ENCODE data around the gene KCNG4. TPM values are rescaled to one million over a fixed set of nuclear protein-coding genes. Genes with fewer than 3 reads are reported as not detected.

Gene KCNG4
- total and polyA plus RNA-seq, 2 of the 8 experiments (the other 6 are each of a cell fraction or from before 2014, with no cell fraction given) = not detected

DNA sequence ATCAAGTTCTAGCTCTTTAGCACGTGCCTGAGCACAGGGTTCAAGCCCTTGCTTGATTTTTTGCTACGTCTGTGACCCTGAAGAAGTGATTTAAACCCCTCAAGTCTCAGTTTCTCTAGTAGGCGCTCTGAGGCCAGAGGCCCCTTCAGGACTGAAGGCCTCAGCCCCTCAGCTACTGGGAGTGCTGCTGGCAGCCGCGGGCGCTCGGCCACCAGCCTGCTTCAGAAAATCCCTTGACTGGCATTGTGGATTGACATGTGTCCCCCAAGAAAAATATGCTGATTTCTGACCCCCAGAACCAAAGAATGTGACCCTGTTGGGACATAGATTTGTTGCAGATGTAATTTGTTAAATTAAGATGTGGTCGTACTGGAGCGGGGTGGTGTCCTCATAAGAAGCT is 34.7 kb upstream of the KCNG4 start:
- H4K8ac ChIP-seq (ENCODE audit: extremely low read depth, insufficient read depth, low read length) = no peak overlapping the region
- 92% methylated on average over 9 of the region's 9 CpGs; no CpG with 5 or more reads in 1 of the 2 experiments for WGBS, 2 experiments (ENCODE audit: extremely low coverage in 1 of 2, insufficient coverage in 1 of 2, insufficient read length in 1 of 2, insufficient replicate concordance in 2 of 2, low coverage in 1 of 2, low lambda C conversion rate in 2 of 2, missing lambda C conversion rate in 1 of 2)
- FAIRE-seq = no peak

More for the DNA sequence above, 34.7 kb upstream of the KCNG4 start:
- TF ChIP-seq YY1 (IDR thresholded peaks at IDR 0.05; ENCODE audit: low read depth, low read length) (no peak), SIRT6 (IDR thresholded peaks at IDR 0.05; ENCODE audit: low read length) (no peak), HDAC2 (IDR thresholded peaks at IDR 0.05; ENCODE audit: borderline replicate concordance in 1 of 2, low read depth in 2 of 2, low read length in 2 of 2) (no peak)
- peaks cover 8% of the 10 kb centered on the region; the same call in 1 of the 2 replicates for H3K23me2 ChIP-seq (ENCODE audit: low read depth, low read length)
- no peaks in the 10 kb centered on the region for H3K9me3 ChIP-seq (ENCODE audit: insufficient read depth in 2 of 2, low read depth in 1 of 2, low read length in 1 of 2)
- no peak overlapping the region for H2BK15ac ChIP-seq (ENCODE audit: low read length)
- no peak overlapping the region for H3K23ac ChIP-seq (ENCODE audit: insufficient read length)
- POLR2A ChIA-PET (ENCODE audit: partially characterized antibody) = no interaction called here
- H2BK5ac ChIP-seq (ENCODE audit: low read depth, low read length) = no peak overlapping the region
- H2BK120ac ChIP-seq (replicated peaks; ENCODE audit: low read depth, low read length) = no peak overlapping the region
- H3K56ac ChIP-seq (replicated peaks; ENCODE audit: insufficient read length, low read depth, low read length) = no peak overlapping the region
- H3K79me2 ChIP-seq (ENCODE audit: control insufficient read depth in 1 of 2, insufficient read depth in 2 of 2, low read length in 2 of 2) = no peaks in the 10 kb centered on the region
- H2AFZ ChIP-seq (ENCODE audit: low read length) = no peak overlapping the region
- no peak overlapping the region for H4K91ac ChIP-seq (replicated peaks; ENCODE audit: insufficient read length, low read length)
- no peak overlapping the region for H3K4me2 ChIP-seq (ENCODE audit: insufficient read depth in 1 of 2, low read depth in 2 of 2, low read length in 2 of 2)
- no peak overlapping the region for H4K5ac ChIP-seq (ENCODE audit: insufficient read length, low read depth, low read length)
- H3K79me1 ChIP-seq (ENCODE audit: low read depth, low read length) = no peaks in the 10 kb centered on the region
- CTCF ChIA-PET (ENCODE audit: partially characterized antibody) = interaction anchor here (1.2 to 12.7 kb wide), 3 partner anchors 28 to 209 kb away, joined by 5 to 212 read pairs (median 66); no protein-coding TSS in a partner anchor
- H4K20me1 ChIP-seq (replicated peaks in 1 of 2; ENCODE audit: control insufficient read depth in 1 of 2, insufficient read depth in 2 of 2, low read length in 2 of 2) = no peaks in the 10 kb centered on the region
- no peaks in the 10 kb centered on the region for H3K36me3 ChIP-seq (ENCODE audit: control insufficient read depth in 2 of 4, insufficient read depth in 4 of 4, low read length in 3 of 4)
- peaks cover 0 to 3% (median 0%) of the 10 kb centered on the region in 4 experiments; a peak in 1 of 7 replicates for H3K27me3 ChIP-seq (replicated peaks in 1 of 4; ENCODE audit: control insufficient read depth in 3 of 4, extremely low read depth in 1 of 4, insufficient read depth in 3 of 4, low read length in 3 of 4)
- no peak overlapping the region for H2BK12ac ChIP-seq (ENCODE audit: low read depth, low read length)
- DNase-seq (ENCODE audit: low read depth in 1 of 2, low spot score in 2 of 2) = no peak
- no peak overlapping the region for H2AK5ac ChIP-seq (ENCODE audit: low read depth, low read length)
- H3K14ac ChIP-seq (ENCODE audit: insufficient read length) = no peak overlapping the region
- no peak overlapping the region for H3K27ac ChIP-seq (ENCODE audit: low read depth, low read length)
- H3K4me1 ChIP-seq (replicated peaks in 1 of 4; ENCODE audit: control insufficient read depth in 3 of 4, insufficient read depth in 4 of 4, low read length in 3 of 4) = peaks cover 3 to 7% (median 5%) of the 10 kb centered on the region in 4 experiments
- no peak overlapping the region for H2BK20ac ChIP-seq (ENCODE audit: low read length)
- H3K18ac ChIP-seq (ENCODE audit: extremely low read depth, low read length) = no peak overlapping the region
- H3K4ac ChIP-seq (replicated peaks; ENCODE audit: insufficient read length, low read depth, low read length) = no peak overlapping the region
- H3K4me3 ChIP-seq (ENCODE audit: extremely low read depth in 1 of 4, insufficient read depth in 2 of 4, low read depth in 3 of 4, low read length in 4 of 4) = no peak overlapping the region
- H3K9ac ChIP-seq (replicated peaks in 1 of 4; ENCODE audit: extremely low read depth in 1 of 4, low read depth in 3 of 4, low read length in 3 of 4) = no peak overlapping the region

All from H1 (cell line).